HG03025 (cell line): ENCODE measurements around the gene MERTK.
"Not testable (repeated sequence)": the region's sequence is repeated elsewhere in the genome, so short reads cannot be mapped to it uniquely, and the experiment has no call there.

Experiments
- ATAC-seq: cut with Tn5 transposase; IDR thresholded peaks from one replicate; pipeline ENCODE4 v1.9.1; 2021; ENCODE audit warnings: mild to moderate bottlenecking, moderate library complexity; ENCODE audit not compliant: unreplicated experiment, low FRiP score

MERTK gene

GRCh38 chr2:111944531-111945210, 46.3 kb downstream of the MERTK start:
- no peak for ATAC-seq

- no peak for ATAC-seq
These were observed 47.3 kb downstream of the MERTK start for GRCh38 chr2:111945444-111946293.

GRCh38 chr2:111946294-111947114, 48.1 kb downstream of the MERTK start:
- ATAC-seq, result no peak

- no peak for ATAC-seq
These were observed 48.8 kb downstream of the MERTK start for GRCh38 chr2:111947219-111947618.

GRCh38 chr2:111948832-111949231, 50.4 kb downstream of the MERTK start:
- ATAC-seq, result no peak

GRCh38 chr2:111950236-111950635, 51.8 kb downstream of the MERTK start:
- no peak for ATAC-seq

- no peak for ATAC-seq
These were observed 53.1 kb downstream of the MERTK start for GRCh38 chr2:111951486-111951885.

- ATAC-seq, result no peak
These were observed 54.6 kb downstream of the MERTK start for GRCh38 chr2:111952871-111953452.

- ATAC-seq, result no peak
These were observed 56.4 kb downstream of the MERTK start for GRCh38 chr2:111954602-111955332.

- ATAC-seq, result no peak
These were observed 59.5 kb downstream of the MERTK start for GRCh38 chr2:111957872-111958354.

- no peak for ATAC-seq
These were observed 60.5 kb downstream of the MERTK start for GRCh38 chr2:111958901-111959300.

GRCh38 chr2:111961663-111962062, 63.3 kb downstream of the MERTK start:
- no peak for ATAC-seq

GRCh38 chr2:111963086-111963485, 64.7 kb downstream of the MERTK start:
- not testable (repeated sequence) for ATAC-seq

- ATAC-seq, result not testable (repeated sequence)
These were observed 65.1 kb downstream of the MERTK start for GRCh38 chr2:111963508-111963907.

GRCh38 chr2:111965062-111965461, 66.7 kb downstream of the MERTK start:
- no peak for ATAC-seq

- ATAC-seq, result no peak
These were observed 67.8 kb downstream of the MERTK start for GRCh38 chr2:111966241-111966640.

- no peak for ATAC-seq
These were observed 68.6 kb downstream of the MERTK start for GRCh38 chr2:111967018-111967417.

- ATAC-seq, result no peak
These were observed 72.0 kb downstream of the MERTK start for GRCh38 chr2:111970453-111970852.

GRCh38 chr2:111972955-111973565, 74.7 kb downstream of the MERTK start:
- no peak for ATAC-seq
